Raji (cell line): ENCODE measurements around the gene ING2.

Source experiments
- POLR2A ChIP-seq: IDR thresholded peaks from 2 replicates; pipeline ENCODE4 v1.6.1; 2011; ENCODE audit warnings: low read depth, low read length, control low read depth; ENCODE audit not compliant: insufficient read depth

The ING2 gene, protein sequence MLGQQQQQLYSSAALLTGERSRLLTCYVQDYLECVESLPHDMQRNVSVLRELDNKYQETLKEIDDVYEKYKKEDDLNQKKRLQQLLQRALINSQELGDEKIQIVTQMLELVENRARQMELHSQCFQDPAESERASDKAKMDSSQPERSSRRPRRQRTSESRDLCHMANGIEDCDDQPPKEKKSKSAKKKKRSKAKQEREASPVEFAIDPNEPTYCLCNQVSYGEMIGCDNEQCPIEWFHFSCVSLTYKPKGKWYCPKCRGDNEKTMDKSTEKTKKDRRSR

DNA sequence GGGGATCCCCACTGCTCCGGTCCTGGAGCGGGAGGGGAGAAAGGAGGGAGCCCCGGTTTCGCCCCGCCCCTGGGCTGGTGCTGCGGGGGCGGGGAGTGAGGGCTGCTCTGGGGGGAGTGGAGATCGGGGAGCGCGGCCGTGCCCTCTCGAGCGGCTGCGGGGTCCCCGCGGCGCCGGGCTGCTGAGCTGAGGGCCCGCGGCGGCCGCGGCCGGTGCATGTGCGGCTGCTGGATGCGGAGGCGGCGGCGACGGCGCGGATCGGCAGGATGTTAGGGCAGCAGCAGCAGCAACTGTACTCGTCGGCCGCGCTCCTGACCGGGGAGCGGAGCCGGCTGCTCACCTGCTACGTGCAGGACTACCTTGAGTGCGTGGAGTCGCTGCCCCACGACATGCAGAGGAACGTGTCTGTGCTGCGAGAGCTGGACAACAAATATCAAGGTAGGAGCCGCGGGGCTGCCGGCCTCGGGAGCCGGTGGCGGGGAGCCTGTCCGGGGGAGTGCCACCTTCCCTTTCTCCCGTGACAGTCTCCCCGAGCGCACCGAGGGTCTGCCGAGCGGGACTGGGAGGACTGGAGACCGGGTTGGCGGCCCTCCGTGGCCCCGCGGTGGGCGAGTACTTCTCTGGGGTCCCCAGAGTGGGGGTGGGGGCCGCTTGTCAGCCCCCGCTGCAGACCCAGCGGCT lies at the start of gene ING2:
ING2 (plus strand) TSS at position 129 of the 681 bp plus-strand sequence; CDS start at position 267, 138 bp downstream.
- TF ChIP-seq POLR2A: peak; percentile 45; the same call in 1 of the 2 replicates

DNA sequence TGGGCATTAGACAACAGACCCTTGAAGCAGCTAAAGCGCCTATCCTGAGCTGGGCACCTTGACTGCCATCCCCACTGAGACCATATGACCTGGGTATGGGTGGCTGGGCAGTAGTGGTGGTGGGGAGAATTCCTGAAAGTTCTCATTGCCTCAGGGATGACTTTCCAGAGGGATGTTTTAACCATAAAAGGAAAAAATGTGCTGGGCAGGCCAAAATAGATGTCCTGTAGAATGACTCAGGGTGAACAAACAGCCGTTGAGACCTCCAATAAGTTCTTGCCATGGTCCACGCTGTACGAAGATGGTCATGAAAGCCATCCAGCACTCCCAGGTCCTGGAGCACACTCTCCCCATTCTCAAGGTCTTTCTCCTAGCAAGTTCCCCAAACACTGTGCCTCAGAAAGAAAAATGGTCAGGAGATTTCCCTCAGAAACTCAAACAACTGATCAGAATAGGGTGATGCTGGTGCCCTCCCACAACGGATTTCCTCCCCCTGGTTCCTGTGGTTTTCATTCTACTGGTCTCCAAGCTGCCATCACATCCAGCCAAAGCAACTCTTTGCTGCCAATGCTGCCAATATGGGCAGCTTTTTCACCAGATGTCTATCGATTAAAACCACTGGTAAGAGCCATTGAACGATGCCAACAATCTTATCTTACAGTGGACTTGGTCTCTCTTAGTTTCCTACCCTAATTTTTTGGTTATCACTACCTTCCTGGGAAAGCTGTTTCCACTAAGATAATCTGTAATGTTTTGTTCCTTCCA lies 49.2 kb upstream of the ING2 start:
- no peak for TF ChIP-seq POLR2A

DNA sequence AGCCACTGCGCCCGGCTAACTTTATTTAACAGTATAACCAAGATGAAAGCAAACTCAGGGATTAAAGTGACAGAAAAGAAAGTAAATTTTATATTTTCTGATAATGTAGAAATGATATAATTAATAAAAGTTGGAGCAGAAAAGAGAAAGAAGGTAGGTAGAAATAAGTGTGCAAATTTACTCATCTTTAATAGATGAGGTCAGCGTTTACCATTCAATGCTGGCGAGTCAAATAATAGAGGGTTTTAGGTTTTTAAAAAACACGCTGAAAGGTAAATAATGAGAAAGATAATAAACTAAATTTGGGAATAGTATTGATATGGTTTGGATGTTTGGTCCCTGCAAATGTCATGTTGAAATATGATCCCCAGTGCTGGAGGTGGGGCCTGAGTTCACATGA lies 46.9 kb upstream of the ING2 start:
- no peak for TF ChIP-seq POLR2A

DNA sequence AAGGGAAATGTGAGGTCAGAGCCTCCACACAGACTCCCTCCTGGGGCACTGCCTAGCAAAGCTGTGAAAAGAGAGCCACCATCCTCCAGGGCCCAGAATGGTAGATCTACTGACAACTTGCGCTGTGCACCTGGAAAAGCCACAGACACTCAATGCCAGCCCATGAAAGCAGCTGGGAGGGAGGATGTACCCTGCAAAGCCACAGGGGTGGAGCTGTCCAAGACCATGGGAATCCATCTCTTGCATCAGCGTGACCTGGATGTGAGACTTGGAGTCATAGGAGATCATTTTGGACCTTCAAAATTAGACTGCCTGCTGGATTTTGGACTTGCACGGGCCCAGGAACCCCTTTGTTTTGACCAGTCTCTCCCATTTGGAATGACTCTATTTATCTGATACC lies 37.6 kb upstream of the ING2 start:
- no peak for TF ChIP-seq POLR2A

DNA sequence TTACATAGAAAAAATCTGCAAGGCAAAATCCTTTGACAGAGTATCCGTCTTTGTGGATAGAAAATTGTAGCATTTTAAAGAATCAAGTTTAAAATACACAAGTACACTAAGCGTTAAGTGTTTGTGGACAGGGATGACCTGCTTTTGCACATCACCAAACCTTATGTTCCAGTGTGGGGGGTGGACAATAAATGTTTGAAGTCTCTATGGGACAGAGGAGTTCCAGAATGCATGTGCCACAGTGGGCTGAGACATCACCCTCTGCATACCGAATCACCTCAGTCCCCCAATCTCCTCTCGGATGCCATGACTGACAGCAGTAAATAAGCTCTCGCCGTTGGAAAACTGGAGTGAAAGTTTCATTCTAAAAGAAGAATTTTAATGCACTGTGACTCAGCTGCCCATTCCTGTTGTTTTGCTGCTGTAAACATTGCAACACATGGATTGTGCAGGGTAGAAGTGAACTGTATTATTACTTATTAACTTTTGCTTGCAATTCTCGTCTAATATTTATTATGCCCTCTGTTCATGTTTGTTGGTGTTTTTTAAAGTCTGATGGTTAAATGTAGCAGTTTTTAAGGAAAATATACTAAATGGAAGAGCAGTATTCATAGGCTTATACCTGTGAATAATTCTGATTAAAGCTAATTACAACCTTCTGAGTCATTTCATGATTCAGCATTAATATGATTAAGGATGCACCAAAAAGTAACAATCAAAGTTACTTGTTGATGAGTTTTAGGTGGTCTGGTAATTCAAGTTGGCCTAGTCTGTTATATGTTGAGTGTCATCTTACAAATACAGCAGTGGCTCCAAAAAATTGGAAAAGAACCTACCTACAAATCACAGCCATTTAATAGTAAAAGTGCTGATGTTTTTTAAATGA lies 36.4 kb upstream of the ING2 start:
- no peak for TF ChIP-seq POLR2A

DNA sequence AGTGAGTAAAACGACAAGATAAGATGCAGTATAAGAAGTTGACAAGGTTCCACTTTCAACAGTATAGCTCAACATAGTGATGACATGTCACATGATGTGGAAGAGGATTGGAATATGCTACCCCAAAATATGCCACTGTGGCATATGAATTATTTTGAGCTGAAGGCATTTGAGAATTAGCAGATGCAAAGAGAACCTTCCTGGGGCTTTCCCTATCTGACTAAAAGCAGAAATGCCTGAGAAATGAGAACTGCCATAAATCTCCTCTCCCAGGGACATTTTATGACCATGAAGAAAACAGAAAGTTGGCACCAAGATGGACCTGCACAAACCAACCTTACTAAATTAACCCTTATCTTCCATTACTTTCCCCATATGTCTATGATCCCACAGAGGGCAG lies 35.6 kb upstream of the ING2 start:
- no peak for TF ChIP-seq POLR2A

DNA sequence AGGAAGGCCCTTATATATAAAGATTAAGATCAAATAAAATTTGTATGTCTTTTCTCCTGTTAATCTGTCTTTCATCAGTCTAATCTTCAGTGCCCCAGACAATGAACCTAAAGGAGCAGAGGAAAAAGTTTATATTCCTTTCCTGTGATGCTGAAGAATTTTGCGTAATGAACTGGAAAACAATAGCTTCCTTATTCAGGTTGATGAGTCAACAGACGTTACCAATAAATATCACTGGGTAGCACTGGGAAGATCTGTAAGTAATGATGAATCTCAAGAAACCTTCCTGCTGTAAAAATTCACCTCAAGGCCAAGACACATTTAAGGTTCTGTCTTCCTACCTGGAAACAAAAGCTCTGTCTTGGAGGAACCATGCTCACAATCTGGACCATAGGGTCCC lies 34.9 kb upstream of the ING2 start:
- no peak for TF ChIP-seq POLR2A

DNA sequence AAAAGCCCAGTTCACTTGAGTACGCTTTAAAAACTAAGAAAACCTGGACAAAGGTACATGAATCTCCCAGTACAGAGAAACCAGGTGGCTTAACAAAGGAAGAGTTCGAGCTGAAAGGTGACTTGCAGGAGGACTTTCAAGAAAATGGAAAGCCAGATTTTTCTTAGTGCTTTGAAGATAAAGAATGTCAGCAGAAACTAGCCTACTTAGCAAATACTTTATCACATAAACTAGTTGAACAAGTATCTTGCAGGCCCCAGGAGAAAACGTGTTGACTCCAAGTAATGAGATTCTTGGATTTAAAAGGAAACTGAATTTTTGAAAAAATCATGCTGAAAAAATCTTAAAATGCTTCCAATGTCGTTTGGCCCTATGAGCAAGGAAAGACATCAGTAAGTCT lies 34.0 kb upstream of the ING2 start:
- no peak for TF ChIP-seq POLR2A

DNA sequence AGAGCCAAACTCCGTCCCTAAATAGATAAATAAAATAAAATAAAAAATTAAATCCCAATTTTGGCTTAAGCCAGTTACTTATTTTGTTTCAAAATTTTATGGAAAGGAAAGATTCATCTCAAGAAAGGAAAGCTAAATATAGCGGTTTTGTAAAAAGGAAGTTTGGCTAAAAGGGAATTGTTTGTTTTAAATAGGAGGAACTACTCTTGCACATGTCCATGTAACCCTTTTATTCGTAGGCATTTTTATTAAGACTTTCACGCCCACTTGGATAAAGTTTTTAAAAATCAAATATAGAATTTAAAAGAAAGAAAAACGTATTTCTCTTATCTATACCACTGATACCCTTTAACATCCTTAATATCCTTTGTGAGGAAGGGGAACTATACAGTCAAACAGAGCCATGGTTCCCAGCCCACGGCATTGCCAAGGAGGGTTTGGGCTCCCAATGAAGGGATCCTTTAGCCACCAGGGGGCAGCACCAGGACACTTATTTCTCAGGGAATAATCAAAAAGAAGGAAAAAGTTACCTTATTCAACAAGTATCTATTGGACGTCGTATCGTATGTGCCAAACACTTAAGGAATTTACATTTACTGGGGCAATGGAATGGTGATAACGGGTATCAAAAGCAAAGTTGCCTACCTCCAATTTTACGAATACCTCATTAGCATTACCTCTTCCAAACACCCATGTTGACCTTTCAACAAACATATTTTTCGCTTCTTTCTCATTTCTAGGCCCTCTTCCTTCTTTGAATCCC lies 32.7 kb upstream of the ING2 start:
- TF ChIP-seq POLR2A: no peak

DNA sequence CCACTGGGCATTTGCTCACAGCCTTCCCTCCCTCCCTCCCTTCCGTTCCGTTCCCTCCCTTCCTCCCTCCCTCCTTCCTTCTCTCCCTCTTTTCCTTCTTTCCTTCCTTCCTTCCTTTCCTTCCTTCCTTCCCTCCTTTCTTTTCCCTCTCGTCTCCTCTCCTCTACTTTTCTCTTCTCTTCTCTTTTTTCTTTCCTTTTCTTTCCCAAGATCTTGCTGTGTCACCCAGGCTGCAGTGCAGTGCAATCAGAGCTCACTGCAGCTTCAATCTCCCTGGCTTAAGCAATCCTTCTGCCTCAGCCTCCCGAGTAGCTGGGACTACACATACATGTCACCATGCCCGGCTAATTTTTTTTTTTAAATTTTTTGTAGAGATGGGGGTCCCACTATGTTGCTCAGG lies 26.7 kb upstream of the ING2 start:
- no peak for TF ChIP-seq POLR2A

DNA sequence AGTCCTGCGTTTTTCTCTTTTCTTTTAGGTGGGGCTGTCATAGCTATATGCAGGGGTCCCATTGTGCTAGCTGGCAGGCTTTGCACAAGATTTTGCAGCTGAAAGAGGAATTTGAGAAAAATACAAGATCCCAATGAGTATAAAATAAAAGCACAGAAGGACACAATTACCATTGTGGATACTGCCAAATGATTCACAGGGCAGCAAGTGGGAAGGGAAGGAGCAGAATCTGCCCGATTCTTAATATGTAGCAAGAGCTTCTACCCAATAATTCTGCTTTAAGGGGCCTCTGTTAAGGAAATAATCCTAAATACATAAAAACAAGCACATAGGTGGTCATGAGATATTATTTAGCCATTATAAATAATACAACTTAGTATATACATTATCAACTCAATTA lies 25.9 kb upstream of the ING2 start:
- TF ChIP-seq POLR2A: no peak

DNA sequence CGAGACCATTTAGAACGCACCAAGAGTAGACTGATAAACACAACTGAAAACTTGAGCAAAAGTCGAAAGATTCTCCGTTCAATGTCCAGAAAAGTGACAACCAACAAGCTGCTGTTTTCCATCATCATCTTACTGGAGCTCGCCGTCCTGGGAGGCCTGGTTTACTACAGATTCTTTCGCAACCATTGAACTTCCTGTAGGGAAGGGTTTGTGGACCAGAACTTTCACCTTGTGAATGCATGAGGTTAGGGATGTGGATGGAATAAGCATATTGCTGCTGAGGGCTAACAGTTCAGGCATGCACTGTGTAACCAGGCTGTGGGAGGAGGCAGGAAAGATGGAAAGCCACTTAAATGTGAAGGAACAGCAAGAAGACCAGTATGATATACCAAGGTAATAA lies 20.9 kb upstream of the ING2 start:
- TF ChIP-seq POLR2A: no peak

DNA sequence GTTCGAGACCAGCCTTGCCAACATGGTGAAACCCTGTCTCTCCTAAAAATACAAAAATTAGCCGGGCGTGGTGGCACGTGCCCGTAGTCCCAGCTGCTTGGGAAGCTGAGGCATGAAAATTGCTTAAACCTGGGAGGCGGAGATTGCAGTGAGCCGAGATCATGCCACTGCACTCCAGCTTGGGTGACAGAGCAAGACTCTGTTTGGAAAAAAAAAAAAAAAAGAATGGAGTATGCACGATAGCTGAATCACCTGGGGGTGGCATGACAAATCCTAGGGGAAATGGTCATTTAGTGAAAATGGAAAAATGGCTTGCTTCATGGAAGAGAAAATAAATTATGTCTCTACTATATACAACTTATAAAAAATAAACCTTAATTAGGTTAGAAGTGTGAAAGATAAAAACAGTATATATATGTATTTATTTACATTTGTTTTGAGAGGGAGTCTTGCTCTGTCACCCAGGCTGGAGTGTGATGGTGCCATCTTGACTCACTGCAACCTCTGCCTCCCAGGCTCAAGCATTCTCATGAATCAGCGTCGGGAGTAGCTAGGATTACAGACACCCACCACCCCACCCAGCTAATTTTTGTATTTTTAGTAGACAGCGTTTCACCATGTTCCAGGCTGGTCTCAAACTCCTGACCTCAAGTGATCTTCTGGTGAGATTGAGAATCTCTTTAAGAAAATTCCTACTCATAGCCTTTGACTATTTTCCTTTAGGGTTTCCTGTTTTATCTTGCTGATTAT lies 19.3 kb upstream of the ING2 start:
- TF ChIP-seq POLR2A: no peak

DNA sequence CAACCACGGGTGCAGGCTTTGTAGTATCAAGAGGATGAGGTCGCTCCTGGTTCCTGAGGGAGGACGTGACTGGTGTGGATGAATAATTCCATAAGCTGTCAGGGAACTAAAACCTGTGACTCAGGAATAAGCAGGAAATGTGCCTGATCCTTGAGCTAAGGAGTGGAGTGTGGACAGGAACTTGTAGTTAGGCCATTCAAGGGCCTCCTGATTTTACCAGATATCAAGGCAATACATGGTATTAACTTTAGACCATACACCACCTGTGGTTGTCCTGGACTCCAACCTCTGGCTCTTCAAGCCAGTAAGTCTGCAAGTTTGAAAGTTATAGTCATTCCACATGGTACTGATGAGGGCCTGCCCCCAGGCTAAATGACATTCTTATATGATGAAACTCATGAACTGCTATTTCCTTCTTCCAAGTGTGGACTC lies 12.1 kb upstream of the ING2 start:
- TF ChIP-seq POLR2A: no peak
